ENCODE results near the gene NEU1.
"Not testable (repeated sequence)": the region's sequence is repeated elsewhere in the genome, so short reads cannot be mapped to it uniquely, and the experiment has no call there.

Gene NEU1

GRCh38 chr6:31837369-31838113 lies 25.1 kb downstream of the NEU1 start:
- DNase-seq = peak; percentile 11

GRCh38 chr6:31836474-31837368 lies 25.9 kb downstream of the NEU1 start:
- peak; percentile 47 for DNase-seq

GRCh38 chr6:31836047-31836473 lies 26.6 kb downstream of the NEU1 start:
- no peak for DNase-seq

- peak; percentile 76 for DNase-seq
These were observed 28.0 kb downstream of the NEU1 start for GRCh38 chr6:31834367-31835250.

- DNase-seq = peak; percentile 35
These were observed 31.0 kb downstream of the NEU1 start for GRCh38 chr6:31831350-31832215.

GRCh38 chr6:31830886-31831335 lies 31.7 kb downstream of the NEU1 start:
- DNase-seq = no peak

- DNase-seq = peak; percentile 56
These were observed 32.9 kb downstream of the NEU1 start for GRCh38 chr6:31829633-31830283.

GRCh38 chr6:31827286-31828079 lies 35.1 kb downstream of the NEU1 start, which contains the start of gene HSPA1B:
Gene HSPA1B (plus strand): TSS chr6:31827738. CDS start chr6:31827951, 213 bp downstream.
- peak; percentile 99 for DNase-seq

- DNase-seq = no peak
These were observed 35.8 kb downstream of the NEU1 start for GRCh38 chr6:31826793-31827285.

- DNase-seq = no peak
These were observed 37.1 kb downstream of the NEU1 start for GRCh38 chr6:31825553-31825952.

- not testable (repeated sequence) for DNase-seq
These were observed 38.9 kb downstream of the NEU1 start for GRCh38 chr6:31823592-31824196.

- DNase-seq = peak; percentile 58
These were observed 40.4 kb downstream of the NEU1 start for GRCh38 chr6:31822036-31822821.

GRCh38 chr6:31821301-31822035 lies 41.2 kb downstream of the NEU1 start:
- DNase-seq = no peak

- not testable (repeated sequence) for DNase-seq
These were observed 42.2 kb downstream of the NEU1 start for GRCh38 chr6:31820399-31820798.

GRCh38 chr6:31819871-31820299 lies 42.7 kb downstream of the NEU1 start:
- DNase-seq = no peak

- not testable (repeated sequence) for DNase-seq
These were observed 44.6 kb downstream of the NEU1 start for GRCh38 chr6:31817929-31818511.

GRCh38 chr6:31817133-31817928 lies 45.3 kb downstream of the NEU1 start:
- DNase-seq = peak; percentile 49
